AG08396 (cell line): ENCODE measurements around the gene FBH1.
"Not testable (repeated sequence)": the region's sequence is repeated elsewhere in the genome, so short reads cannot be mapped to it uniquely, and the experiment has no call there.

ENCODE experiments used
- DNase-seq: peaks from one replicate; pipeline ENCODE4 v3.0.0; 2012; ENCODE audit warnings: low spot score, mixed read lengths

FBH1 gene

DNA sequence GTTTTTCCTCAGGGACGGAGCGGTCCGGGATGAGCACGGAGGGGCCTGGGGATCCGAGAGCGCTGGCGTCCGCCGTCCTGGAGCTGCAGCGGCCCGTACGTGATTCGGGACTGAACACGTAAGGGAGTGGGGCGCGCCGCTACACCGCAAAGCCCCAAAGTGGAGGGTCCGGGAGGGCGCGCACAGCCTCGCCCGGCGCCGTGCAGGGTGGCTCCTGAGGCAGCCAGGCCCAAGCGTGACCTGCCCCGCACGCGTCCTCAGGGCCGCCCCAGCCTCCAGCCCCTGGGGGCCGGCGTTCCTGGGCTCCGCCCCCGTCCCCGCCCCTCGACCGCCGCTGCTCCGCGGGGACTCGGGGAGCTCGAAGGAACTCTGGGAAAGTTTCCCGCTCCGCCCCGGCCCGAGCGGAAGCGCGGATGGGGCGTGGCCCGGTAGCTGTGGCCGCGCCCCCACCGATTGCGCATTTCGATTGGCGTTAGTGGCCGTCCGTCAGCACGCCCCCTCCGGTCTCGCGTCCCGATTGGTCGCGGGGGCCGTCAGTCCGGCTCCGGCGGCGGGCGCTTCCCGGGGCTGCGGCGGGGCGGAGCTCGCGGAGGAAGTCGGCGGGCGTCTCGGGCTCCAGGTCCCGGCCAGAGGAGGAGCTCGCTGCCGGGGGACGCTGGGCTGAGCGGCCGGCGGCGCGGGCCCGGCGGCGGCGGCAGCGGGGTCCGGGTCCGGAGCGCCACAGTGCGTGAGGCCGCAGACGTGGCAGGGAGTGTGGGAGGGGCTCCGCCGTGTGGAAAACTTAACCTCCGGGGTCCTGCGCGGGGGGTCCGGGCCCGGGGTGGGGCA lies at the start of gene FBH1, which contains the start of gene ANKRD16:
Gene FBH1 (plus strand): TSS at position 620 of the 828 bp plus-strand sequence. CDS start 103 bp downstream, at position 723.
Gene ANKRD16 (minus strand): TSS at position 270 of the 828 bp plus-strand sequence. CDS start 539 bp downstream, outside the sequence.
- peak; percentile 99 for DNase-seq

DNA sequence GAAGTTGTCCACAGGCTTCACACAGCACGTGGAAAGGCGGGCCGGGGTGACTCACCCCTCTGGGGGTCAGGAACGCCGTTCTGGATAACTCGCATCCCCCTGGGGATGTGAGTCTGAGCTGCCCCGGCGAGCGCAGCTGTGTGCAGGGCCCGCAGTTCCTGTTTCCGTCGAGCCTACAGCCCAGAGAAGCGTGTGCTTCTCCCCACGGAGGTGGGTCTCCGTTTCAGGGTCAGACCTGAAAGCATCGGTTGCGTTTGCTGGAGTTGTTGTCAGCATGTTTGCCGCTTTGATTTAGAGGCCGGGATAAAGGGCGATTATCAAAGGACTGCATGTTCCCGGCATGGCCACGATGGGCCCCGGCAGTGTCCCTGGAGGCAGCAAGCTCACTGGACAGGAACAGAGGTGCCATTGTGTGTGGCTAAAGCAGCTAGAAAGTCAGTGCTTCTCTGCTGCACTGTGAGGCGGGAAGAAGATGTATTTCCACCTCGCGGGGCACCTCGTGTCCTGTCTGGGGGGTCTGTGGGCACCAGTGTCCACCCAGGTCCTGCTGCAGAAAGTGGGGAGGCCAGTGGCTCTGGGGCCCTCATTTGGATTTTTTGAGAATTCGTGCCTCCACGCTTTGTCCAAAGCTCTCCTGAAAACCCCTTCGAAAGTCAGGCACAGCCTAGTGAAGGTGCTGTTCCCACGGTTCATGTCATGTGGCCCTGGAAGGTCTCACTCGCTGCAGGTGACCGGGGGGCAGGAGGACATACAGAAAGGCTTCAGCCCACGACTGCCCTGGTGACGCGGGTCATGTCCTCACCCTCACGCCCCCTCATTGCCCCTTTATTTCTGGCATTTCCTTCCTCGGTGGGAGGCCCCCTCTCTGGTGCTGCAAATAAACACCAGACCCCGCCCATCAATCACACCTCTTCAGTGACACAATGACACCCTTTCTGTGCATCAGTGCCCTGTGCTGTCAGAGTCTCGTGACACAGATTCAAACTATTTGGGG lies 49.4 kb upstream of the FBH1 start:
- no peak for DNase-seq

DNA sequence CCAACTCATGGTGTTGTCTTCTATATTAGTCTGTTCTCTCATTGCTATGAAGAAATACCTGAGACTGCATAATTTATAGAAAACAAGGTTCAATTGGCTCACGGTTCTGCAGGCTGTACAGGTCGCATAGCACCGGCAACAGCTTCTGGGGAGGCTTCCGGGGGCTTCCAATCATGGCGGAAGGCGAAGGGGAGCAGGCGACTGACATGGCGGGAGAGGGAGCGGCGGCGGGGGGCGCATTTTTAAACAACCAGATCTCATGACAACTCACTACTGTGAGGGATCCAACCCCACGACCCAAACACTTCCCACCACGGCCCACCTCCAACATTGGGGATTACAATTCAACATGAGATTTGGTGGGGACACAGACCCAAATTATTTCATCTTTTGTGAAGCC lies 48.1 kb upstream of the FBH1 start:
- no peak for DNase-seq

DNA sequence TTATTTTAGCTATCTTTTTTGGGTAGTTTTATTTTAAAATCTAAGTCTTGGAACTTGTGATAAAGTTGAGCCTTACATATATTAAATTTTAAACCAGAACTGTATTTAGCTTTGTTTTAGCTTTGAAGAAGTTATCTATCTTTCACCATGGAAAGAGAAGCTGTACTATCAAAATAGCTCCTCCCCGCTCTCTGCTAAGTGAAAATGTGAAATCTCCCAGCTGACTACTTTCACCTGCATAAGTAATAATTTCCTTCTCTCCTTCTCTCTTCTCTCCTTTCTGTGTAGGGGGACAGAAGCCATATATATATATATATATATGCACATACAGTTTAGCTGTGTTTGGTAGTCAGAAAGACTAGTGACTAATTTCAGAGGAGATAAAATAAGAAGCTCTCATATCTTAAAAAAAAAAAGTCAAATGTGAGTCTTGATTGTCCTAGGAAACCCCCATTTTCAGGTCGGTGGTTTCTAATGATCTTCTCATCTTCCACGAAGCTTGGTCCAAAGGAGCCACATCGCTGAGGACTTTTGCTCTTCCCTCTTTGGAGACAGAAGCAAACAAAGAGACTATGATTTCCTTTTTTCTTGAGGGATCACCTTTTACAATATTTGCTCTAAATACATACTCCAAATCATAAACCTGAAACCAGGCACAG lies 46.2 kb upstream of the FBH1 start:
- no peak for DNase-seq

DNA sequence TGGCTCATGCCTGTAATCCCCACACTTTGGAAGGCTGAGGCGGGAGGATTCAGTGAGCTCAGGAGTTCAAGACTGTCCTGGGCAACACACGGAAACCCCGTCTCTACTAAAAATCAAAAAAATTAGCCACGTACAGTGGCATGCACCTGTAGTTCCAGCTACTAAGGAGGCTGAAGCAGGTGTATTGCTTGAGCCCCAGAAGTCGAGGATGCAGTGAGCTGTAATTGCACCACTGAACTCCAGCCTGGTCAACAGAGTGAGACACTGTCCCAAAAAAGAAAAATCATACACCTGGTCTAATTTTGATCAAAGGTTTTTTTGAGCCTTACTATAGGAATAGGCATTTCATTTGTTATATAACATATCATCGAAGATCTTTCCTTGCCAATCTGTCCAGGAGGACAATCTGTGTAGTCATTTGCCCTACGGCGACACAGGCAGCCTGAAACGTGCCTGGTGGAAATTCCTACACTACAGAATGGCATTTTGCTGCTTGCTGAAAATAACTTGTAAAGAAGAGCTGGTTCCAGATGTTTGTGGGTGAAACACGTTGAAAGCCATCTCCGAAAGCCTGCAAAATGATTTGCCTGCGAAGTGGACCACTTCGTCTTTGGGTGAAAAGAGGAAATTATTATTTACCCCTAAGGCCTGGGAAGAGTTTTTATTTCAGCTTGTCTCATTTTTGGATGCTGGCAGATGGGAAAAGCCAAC lies 45.5 kb upstream of the FBH1 start:
- DNase-seq: no peak

DNA sequence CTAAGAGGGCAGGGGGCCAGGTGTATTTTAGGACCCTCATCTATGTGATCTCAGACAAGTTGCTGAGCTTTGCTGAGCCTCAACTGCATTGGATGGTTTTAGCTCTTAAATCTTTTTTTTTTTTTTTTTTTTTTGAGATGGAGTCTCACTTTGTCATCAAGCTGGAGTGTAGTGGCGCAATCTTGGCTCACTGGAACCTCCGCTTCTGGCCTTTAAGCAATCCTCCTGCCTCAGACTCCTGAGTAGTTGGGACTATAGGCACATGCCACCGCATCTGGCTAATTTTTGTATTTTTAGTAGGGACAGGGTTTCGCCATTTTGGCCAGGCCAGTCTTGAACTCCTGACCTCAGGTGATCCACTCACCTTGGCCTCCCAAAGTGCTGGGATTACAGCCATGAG lies 43.4 kb upstream of the FBH1 start:
- DNase-seq: not testable (repeated sequence)

DNA sequence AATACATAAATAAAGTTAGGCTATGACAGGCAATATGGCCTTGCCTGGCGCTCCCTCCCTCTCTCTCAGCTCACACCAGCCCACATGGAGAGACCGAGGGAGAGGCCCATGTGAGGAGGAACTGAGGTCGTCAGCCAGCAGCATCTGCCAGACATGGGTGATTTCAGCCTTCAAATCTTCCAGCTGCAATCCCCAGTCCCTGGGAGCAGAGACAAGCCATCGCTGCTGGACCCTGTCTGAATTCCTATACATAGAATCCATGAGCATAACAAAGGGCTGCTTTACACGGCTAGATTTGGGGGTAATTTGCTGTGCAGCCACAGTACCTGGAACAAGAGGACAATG lies 35.9 kb upstream of the FBH1 start:
- no peak for DNase-seq

DNA sequence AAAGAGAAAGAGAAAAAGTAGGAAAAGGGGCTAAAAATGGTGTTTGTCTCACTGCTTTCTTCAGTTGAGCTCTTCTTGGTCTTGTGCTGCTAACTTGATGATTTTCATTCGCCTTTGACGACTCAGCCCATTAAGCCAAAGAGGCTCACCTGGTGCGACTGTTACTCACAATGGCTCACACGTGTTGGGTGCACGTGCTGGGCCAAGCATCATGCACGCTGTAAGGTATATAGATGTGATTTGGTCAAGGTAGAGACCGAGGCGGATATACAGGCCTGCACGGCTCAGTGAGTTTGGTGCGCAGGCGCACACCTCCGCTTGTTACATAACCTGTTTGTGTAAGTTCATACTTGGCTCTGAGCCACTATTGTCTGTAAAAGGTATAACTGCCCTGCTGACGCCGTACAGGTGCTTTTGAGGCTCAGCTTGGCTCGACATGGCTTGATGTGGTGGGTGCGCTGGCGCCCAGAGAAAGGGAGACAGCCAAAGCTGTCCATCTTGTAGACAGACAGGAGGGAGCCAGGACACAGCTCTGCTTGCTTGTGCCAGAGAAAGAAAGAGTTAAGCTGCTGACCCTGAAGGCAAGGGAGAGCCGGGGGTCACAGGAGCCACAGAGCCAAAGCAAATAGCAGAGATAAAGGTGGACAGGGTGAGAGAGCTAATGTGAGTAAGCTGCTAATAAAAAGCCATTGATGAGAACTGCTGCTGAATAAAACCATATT lies 33.9 kb upstream of the FBH1 start:
- DNase-seq: no peak

DNA sequence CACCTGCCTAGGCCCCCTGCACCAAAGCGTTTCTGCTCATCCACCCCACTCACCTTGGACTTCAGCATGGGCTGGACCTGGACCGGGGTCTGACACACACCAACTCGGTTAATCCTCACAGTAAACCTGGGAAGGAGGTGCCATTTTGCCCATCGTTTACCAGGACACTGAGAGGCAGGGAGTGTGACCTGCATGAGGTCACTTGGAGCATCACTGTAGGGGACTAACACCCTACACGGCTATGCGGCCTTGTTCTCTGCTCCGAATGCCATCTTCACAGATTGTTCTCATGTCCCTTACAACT lies 33.4 kb upstream of the FBH1 start:
- DNase-seq: no peak

DNA sequence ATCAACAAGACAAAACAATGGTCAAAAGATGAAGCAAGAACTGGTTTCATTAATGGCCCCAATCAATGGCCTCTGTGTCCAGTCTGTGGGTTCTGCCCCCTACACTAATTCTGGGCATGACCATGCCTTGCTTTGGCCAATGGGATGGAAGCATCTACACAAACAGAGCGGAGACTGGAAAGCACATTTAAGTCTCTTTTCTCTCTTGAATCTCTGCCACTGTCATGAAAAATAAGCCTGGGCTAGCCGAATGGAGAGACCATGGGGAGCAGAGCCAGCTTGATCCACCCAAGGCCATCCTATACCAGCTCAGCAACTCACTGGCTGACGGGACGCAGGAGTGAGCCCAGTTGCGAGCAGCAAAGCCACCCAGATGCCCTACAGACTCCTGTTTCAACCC lies 31.2 kb upstream of the FBH1 start:
- no peak for DNase-seq

DNA sequence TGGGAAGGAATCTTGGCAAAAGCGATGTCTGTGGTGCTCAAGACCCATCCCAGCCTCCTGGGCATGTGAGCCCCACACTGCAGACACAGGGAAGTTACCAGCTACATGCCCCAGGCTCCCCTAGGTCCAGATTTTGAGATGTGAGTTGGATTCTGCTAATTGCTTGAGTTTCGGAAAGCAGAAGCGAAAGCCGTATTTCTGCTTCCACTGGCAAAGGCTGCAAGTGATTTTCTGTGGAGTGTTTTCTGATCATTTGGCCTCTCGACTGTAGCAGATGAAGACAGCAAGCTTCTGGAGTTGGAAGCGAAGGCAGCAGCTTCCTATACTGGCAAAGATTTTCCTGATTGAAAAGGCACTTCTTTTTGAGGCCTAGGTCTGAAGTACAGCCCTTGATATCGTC lies 30.0 kb upstream of the FBH1 start:
- DNase-seq: no peak

DNA sequence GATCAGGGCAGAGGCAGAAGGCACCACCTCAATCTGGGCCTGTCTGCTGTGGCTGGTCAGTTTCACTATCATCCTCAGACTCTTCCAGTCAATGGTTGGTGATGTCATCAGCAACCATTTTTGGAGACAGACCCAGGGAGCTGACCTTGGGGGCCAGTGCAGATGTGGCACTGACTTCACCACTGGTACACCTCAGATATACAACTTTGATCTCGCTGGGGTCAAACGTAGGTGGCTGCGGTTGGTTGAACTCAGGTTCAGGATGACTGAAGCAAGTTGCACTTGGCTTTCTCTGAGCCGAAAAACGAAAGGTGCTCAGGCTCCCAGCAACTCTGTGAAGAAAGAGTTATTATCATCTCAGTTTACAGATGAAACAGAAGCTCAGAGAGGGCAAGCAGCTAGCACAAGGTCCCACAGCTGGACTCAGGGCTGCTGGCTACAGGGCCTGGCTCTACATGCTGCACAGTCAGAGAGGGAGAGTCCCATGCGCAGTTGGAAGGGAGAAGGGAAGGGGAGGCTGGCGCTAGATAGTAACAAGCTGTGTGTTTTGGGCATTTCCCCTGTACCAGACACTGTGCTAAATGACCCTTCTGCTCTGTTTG lies 27.6 kb upstream of the FBH1 start:
- DNase-seq: no peak

DNA sequence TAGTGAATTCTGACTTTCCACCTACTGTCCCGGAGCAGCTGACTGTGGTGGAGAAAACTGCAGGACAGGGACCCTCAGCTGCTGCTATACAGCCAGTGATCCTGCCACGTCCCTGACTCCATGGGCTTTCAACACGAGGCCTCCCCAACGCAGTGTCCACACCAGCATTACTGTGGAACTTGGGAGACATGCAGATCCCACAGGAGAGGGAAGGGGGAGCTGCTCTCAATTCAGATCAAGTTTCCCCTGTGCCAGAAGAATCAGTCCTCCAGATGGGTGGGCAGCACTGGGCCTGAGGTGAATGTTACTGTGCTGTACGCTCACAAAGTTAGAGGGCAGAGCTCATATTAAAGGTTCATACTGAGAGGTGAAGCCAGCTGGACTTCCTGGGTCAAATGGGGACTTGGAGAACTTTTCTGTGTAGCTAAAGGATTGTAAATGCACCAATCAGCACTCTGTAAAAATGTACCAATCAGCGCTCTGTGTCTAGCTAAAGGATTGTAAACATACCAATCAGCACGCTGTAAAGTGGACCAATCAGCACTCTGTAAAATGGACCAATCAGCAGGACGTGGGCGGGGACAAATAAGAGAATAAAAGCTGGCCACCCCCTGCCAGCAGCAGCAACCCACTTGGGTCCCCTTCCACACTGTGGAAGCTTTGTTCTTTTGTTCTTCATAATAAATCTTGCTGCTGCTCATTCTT lies 26.9 kb upstream of the FBH1 start:
- not testable (repeated sequence) for DNase-seq

DNA sequence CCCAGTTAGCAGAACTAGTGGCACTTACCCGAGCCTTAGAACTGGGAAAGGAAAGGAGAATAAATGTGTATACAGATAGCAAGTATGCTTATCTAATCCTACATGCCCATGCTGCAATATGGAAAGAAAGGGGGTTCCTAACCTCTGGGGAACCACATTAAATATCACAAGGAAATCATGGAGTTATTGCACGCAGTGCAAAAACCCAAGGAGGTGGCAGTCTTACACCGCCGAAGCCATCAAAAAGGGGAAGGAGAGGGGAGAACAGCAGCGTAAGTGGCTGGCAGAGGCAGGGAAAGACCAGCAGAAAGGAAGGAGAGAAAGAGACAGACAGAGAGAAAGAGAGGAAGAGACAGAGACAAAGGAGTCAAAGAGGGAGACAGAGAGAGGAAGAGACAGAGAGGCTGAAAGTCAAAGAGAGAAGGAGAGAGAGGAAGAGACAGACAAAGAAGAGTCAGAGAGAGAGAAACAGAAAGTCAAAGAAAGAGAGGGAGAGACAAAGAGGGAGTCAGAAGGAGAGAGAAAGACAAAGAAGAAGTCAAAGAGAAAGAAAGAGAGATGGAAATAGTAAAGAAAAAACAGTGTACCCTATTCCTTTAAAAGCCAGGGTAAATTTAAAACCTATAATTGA lies 23.5 kb upstream of the FBH1 start:
- DNase-seq: not testable (repeated sequence)

DNA sequence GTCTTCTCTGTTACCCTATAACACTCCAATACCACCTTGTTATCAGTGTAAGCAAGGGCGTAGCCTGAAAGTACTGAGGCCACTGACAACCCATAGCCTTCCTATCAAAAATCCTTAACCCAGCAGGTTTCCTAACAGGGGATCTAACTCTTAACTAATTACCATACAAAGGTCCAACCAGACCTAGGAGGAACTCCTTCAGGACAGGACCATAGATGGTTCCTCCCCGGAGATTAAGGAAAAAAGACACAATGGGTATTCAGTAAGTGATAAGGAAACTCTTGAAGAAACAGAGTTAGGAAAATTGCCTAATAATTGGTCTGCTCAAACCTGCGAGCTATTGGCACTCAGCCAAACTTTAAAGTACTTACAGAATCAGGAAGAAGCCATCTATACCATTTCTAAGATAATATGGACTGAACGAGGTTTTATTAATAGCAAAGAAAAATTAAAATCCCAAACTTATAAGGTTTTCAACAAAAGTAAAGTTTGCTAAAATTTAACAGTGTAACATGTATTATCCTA lies 22.9 kb upstream of the FBH1 start:
- not testable (repeated sequence) for DNase-seq

DNA sequence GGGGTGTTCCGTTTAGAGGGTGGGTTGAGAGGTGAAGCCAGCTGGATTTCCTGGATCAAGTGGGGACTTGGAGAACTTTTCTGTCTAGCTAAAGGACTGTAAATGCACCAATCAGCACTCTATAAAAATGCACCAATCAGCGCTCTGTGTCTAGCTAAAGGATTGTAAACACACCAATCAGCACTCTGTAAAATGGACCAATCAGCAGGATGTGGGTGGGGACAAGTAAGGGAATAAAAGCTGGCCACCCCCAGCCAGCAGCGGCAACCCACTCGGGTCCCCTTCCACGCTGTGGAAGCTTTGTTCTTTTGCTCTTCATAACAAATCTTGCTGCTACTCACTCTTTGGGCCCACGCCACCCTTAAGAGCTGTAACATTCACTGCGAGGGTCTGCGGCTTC lies 21.7 kb upstream of the FBH1 start:
- not testable (repeated sequence) for DNase-seq

DNA sequence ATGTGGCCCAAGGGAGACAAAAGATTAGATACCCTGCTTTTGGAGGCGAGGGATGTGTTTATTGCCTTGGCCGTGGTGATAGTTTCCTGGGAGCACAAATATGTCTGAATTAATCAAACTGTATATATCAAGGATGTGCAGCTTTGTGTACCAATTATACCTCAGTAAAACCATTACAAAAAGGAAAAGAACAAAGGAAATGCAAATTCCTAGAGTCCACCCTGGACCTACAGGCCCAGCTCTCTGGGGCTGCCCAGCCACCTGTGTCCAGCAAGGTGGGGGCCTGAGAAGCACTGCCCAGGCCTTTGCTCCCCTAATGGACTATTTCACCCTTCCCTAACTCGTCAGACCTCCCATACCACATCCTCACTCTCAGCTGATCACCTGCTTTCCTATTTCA lies 20.9 kb upstream of the FBH1 start:
- no peak for DNase-seq

DNA sequence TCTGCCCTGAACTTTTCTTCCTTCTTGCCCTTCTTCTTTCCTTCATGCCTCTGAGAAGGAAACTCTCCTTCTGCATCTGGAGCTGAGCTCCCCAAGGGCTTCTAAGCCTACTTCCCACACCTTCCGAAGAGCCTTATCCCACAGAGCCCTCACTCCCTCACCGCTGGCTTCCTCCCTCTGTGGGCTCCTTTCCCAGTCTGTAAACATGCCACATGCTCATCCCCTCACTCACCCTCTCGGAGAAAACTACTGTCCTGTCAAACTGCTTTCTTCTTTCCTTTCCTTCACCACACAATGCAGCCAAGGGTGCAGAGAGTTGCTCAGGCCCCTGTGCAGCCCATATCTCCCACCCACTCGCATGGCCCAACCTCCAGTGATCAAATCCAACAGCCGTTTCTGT lies 18.4 kb upstream of the FBH1 start:
- no peak for DNase-seq

DNA sequence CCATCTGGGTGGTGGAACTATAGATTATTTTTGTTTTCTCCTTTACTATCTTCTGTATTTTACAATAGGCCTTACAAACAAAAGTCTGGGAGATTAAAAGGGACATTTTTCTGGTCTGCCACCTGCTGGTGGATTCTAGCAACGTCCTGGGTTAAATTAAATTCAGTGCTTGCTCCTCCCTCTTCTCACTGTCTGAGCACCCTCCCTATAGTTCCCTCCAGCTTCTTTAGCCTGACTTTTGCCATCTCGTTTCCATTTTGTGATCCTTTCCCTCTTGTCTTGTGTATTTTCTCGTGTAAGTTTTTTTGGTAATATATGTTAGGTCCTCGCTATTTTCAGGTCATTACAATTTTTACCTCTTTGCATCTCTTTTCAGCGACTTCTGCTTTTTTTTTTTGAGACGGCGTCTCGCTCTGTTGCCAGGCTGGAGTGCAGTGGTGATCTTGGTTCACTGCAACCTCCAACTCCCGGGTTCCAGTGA lies 16.5 kb upstream of the FBH1 start:
- DNase-seq: peak; percentile 72
